ENCODE data around the gene HSPA1B.

HSPA1B gene

GRCh38 chr6:31878726-31879125 is 51.2 kb downstream of the HSPA1B start, which contains the start of gene SLC44A4:
SLC44A4 (minus strand) TSS chr6:31878997; CDS start chr6:31878980, 17 bp downstream.
- no peak for DNase-seq (ENCODE audit: low spot score in 2 of 2)
- in situ Hi-C loops (cut with MboI; ENCODE audit: low sequenced_read_pairs) = no loop called here
- no peaks in the 10 kb centered on the region for H3K4me1 ChIP-seq
- H3K27me3 ChIP-seq (ENCODE audit: low read depth) = no peaks in the 10 kb centered on the region
- H3K36me3 ChIP-seq (replicated peaks) = peaks cover 38% of the 10 kb centered on the region
- H3K4me3 ChIP-seq = no peak within 1 kb of the TSS
- H3K9me3 ChIP-seq = no peaks in the 10 kb centered on the region

- Histone ChIP-seq H3K36me3 (replicated peaks) (peaks cover 39% of the 10 kb centered on the region), H3K27me3 (ENCODE audit: low read depth) (no peaks in the 10 kb centered on the region), H3K4me3 (no peak overlapping the region), H3K4me1 (no peaks in the 10 kb centered on the region), H3K9me3 (no peaks in the 10 kb centered on the region)
- in situ Hi-C loops (cut with MboI; ENCODE audit: low sequenced_read_pairs) = no loop called here
- no peak for DNase-seq (ENCODE audit: low spot score in 2 of 2)
Observed at GRCh38 chr6:31879143-31879542, 51.6 kb downstream of the HSPA1B start.
